Neural crest cell (in vitro differentiated cells): ENCODE data around the gene CARMIL1. TPM values are rescaled to one million over a fixed set of nuclear protein-coding genes. Genes with fewer than 3 reads are reported as not detected.

Experiments
- DNase-seq: peaks from one replicate; pipeline ENCODE4 v3.0.0; 2021; ENCODE audit warnings: low read depth, mixed read lengths, low spot score
- H3K27ac Mint-ChIP-seq: one replicate; pipeline ENCODE4 v1.8.0; 2021; ENCODE audit warnings: mild to moderate bottlenecking, mixed read lengths; ENCODE audit not compliant: unreplicated experiment
- H3K27me3 Mint-ChIP-seq: 2 replicates; pipeline ENCODE4 v1.8.0; 2021; ENCODE audit warnings: low read depth, mild to moderate bottlenecking, mixed read lengths
- H3K36me3 Mint-ChIP-seq: 2 replicates; pipeline ENCODE4 v1.8.0; 2021; ENCODE audit warnings: low read depth, mild to moderate bottlenecking, mixed read lengths
- H3K4me1 Mint-ChIP-seq: 2 replicates; pipeline ENCODE4 v1.8.0; 2021; ENCODE audit warnings: mixed read lengths
- H3K4me3 Mint-ChIP-seq: one replicate; pipeline ENCODE4 v1.8.0; 2021; ENCODE audit warnings: mild to moderate bottlenecking, mixed read lengths
- H3K9me3 Mint-ChIP-seq: 2 replicates; pipeline ENCODE4 v1.8.0; 2021; ENCODE audit warnings: mixed read lengths
- CTCF ChIP-seq: fragments of 200-600 bp; sonication (generic); conservative IDR thresholded peaks from 2 replicates; pipeline ENCODE4 v1.5.0; 2021; ENCODE audit warnings: antibody characterized with exemption, mild to moderate bottlenecking
- total RNA-seq: library from RNA; stranded (reverse); gene quantifications from 2 replicates; pipeline ENCODE4 v1.2.1, GENCODE V29; 2021

The CARMIL1 gene
- total RNA-seq, 1 donor from 2014 or later = 4.5 TPM

- no peak for TF ChIP-seq CTCF
- Mint-ChIP-seq H3K9me3 (no peaks in the 10 kb centered on the region), H3K27ac (no peak overlapping the region), H3K27me3 (peaks cover 1% of the 10 kb centered on the region), H3K4me1 (peaks cover 9% of the 10 kb centered on the region), H3K36me3 (no peaks in the 10 kb centered on the region), H3K4me3 (no peak overlapping the region)
- no peak for DNase-seq
These were observed 66.9 kb downstream of the CARMIL1 start for GRCh38 chr6:25346064-25346463.

- no peak for DNase-seq
- Mint-ChIP-seq H3K27me3 (no peaks in the 10 kb centered on the region), H3K36me3 (no peaks in the 10 kb centered on the region), H3K27ac (no peak overlapping the region), H3K9me3 (no peaks in the 10 kb centered on the region), H3K4me3 (no peak overlapping the region), H3K4me1 (peaks cover 13% of the 10 kb centered on the region)
- no peak for TF ChIP-seq CTCF
These were observed 71.4 kb downstream of the CARMIL1 start for GRCh38 chr6:25350573-25350972.

- peaks cover 13% of the 10 kb centered on the region for H3K4me1 Mint-ChIP-seq
- DNase-seq = no peak
- H3K9me3 Mint-ChIP-seq = no peaks in the 10 kb centered on the region
- H3K36me3 Mint-ChIP-seq = no peaks in the 10 kb centered on the region
- TF ChIP-seq CTCF = no peak
- no peaks in the 10 kb centered on the region for H3K27me3 Mint-ChIP-seq
- no peak overlapping the region for H3K27ac Mint-ChIP-seq
- H3K4me3 Mint-ChIP-seq = no peak overlapping the region
These were observed 72.3 kb downstream of the CARMIL1 start for GRCh38 chr6:25351485-25351884.

- H3K4me3 Mint-ChIP-seq = no peak overlapping the region
- TF ChIP-seq CTCF = no peak
- no peaks in the 10 kb centered on the region for H3K27me3 Mint-ChIP-seq
- H3K27ac Mint-ChIP-seq = no peak overlapping the region
- no peak for DNase-seq
- H3K9me3 Mint-ChIP-seq = no peaks in the 10 kb centered on the region
- H3K36me3 Mint-ChIP-seq = no peaks in the 10 kb centered on the region
- H3K4me1 Mint-ChIP-seq = peaks cover 13% of the 10 kb centered on the region
These were observed 73.1 kb downstream of the CARMIL1 start for GRCh38 chr6:25352285-25352684.

GRCh38 chr6:25354078-25354932 is 75.1 kb downstream of the CARMIL1 start:
- no peaks in the 10 kb centered on the region for H3K27me3 Mint-ChIP-seq
- no peaks in the 10 kb centered on the region for H3K36me3 Mint-ChIP-seq
- no peak overlapping the region for H3K27ac Mint-ChIP-seq
- TF ChIP-seq CTCF = no peak
- DNase-seq = no peak
- H3K4me3 Mint-ChIP-seq = no peak overlapping the region
- H3K9me3 Mint-ChIP-seq = no peaks in the 10 kb centered on the region
- peaks cover 18% of the 10 kb centered on the region for H3K4me1 Mint-ChIP-seq
